ENCODE results near the gene CEBPG. TPM values are rescaled to one million over a fixed set of nuclear protein-coding genes. Genes with fewer than 3 reads are reported as not detected.

The CEBPG gene
- total RNA-seq: 30.6 and 32.0 TPM in 2 replicates

DNA sequence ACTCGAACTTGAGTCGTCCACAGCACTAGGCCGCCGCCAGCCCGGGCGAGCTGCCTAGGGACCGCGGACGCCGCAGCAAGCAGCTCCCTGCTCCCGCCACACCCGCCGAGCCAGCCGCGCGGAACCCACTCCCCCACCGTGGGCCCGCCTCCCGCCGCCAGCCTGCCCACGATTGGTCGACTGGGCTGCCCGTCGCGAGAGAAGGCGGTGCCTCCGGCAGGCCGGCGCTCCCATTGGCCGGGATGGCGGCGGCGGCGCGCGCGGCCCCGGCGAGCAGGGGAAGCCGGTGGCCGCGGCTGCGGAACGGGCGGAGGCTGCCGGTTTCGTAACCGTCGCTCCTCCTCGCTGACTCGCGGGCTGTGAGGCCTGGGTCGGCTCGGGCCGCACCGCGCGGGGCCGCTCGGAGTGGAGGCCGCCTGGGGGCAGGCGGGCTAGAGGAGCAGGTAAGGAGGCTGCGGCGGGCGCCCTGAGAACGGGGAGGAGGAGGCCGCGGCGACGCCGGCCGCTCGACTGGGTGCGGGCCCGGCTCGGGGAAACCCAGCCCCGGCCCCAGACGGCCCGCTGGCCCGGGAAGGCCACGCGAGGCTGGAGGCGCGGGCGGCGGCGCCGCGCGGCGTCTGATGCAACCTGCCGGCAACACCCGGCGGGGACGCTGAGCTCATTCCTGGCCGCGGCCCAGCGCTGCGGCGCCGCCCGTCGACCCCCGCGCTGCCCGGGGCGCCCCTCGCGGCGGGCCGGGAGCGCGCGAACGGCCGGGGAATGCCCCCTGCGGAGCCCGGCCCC is at the start of gene CEBPG:
Gene CEBPG (plus strand): TSS at position 257 of the 783 bp plus-strand sequence. CDS start 5,531 bp downstream, outside the sequence.
- Mint-ChIP-seq H3K4me3 (peak within 1 kb of the TSS; percentile 86), H3K9me3 (no peaks in the 10 kb centered on the region), H3K4me1 (peaks cover 50% of the 10 kb centered on the region), H3K27me3 (no peaks in the 10 kb centered on the region), H3K36me3 (ENCODE audit: low read depth) (peaks cover 25% of the 10 kb centered on the region), H3K27ac (peak within 1 kb of the TSS; percentile 93)
- ChIA-PET POLR2A (interaction anchor here (0.6 to 3.9 kb wide), 14 partner anchors 8 to 1303 kb away, joined by 3 to 43 read pairs (median 4); partner anchors contain the start of genes CEBPA, GPATCH1, PEPD and SCGB2B2), CTCF (interaction anchor here (0.6 to 1.0 kb wide), 2 partner anchors 33 to 798 kb away, joined by 3 read pairs; partner anchors contain the start of gene LSM14A)
- peak; percentile 87 for ATAC-seq (ENCODE audit: low read depth)
- peak; percentile 99 for DNase-seq
- TF ChIP-seq, protein P1, sequence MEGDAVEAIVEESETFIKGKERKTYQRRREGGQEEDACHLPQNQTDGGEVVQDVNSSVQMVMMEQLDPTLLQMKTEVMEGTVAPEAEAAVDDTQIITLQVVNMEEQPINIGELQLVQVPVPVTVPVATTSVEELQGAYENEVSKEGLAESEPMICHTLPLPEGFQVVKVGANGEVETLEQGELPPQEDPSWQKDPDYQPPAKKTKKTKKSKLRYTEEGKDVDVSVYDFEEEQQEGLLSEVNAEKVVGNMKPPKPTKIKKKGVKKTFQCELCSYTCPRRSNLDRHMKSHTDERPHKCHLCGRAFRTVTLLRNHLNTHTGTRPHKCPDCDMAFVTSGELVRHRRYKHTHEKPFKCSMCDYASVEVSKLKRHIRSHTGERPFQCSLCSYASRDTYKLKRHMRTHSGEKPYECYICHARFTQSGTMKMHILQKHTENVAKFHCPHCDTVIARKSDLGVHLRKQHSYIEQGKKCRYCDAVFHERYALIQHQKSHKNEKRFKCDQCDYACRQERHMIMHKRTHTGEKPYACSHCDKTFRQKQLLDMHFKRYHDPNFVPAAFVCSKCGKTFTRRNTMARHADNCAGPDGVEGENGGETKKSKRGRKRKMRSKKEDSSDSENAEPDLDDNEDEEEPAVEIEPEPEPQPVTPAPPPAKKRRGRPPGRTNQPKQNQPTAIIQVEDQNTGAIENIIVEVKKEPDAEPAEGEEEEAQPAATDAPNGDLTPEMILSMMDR (IDR thresholded peaks at IDR 0.05): no peak
- intact Hi-C loops (cut with micrococcal nuclease): loop anchor here (1.0 to 10.0 kb wide), 8 partner anchors 71 to 1054 kb away; partner anchors contain the start of genes ANKRD27, CEBPA, CEP89 and FAAP24

GRCh38 chr19:33324628-33325027 is 48.9 kb upstream of the CEBPG start:
- CTCF ChIA-PET: no interaction called here
- Mint-ChIP-seq H3K27me3 (peaks cover 11% of the 10 kb centered on the region), H3K9me3 (peaks cover 8% of the 10 kb centered on the region), H3K4me3 (no peak overlapping the region), H3K4me1 (no peaks in the 10 kb centered on the region), H3K36me3 (ENCODE audit: low read depth) (peaks cover 4% of the 10 kb centered on the region), H3K27ac (no peak overlapping the region)
- DNase-seq (no peak), ATAC-seq (ENCODE audit: low read depth) (no peak)
- intact Hi-C loops (cut with micrococcal nuclease): no loop called here
- POLR2A ChIA-PET: no interaction called here
- TF ChIP-seq, protein P1 (IDR thresholded peaks at IDR 0.05): no peak

GRCh38 chr19:33325920-33326319 is 47.6 kb upstream of the CEBPG start:
- H3K4me3 Mint-ChIP-seq: no peak overlapping the region
- no peak overlapping the region for H3K27ac Mint-ChIP-seq
- peaks cover under 1% of the 10 kb centered on the region for H3K4me1 Mint-ChIP-seq
- TF ChIP-seq, protein P1 (IDR thresholded peaks at IDR 0.05): no peak
- no peak for DNase-seq
- ATAC-seq (ENCODE audit: low read depth): no peak
- H3K9me3 Mint-ChIP-seq: no peaks in the 10 kb centered on the region
- H3K36me3 Mint-ChIP-seq (ENCODE audit: low read depth): no peaks in the 10 kb centered on the region
- POLR2A ChIA-PET: no interaction called here
- intact Hi-C loops (cut with micrococcal nuclease): no loop called here
- CTCF ChIA-PET: no interaction called here
- H3K27me3 Mint-ChIP-seq: peaks cover 7% of the 10 kb centered on the region

- TF ChIP-seq, protein P1 (IDR thresholded peaks at IDR 0.05): no peak
- DNase-seq (no peak), ATAC-seq (ENCODE audit: low read depth) (no peak)
- Mint-ChIP-seq H3K4me3 (no peak overlapping the region), H3K27me3 (peaks cover 7% of the 10 kb centered on the region), H3K27ac (no peak overlapping the region), H3K36me3 (ENCODE audit: low read depth) (no peaks in the 10 kb centered on the region), H3K4me1 (peaks cover 19% of the 10 kb centered on the region), H3K9me3 (peaks cover 4% of the 10 kb centered on the region)
- CTCF ChIA-PET: no interaction called here
- POLR2A ChIA-PET: no interaction called here
- intact Hi-C loops (cut with micrococcal nuclease): no loop called here
Measured at GRCh38 chr19:33329060-33329459, 44.4 kb upstream of the CEBPG start.

GRCh38 chr19:33329736-33330135 is 43.8 kb upstream of the CEBPG start:
- TF ChIP-seq, protein P1 (IDR thresholded peaks at IDR 0.05): no peak
- DNase-seq (no peak), ATAC-seq (ENCODE audit: low read depth) (no peak)
- ChIA-PET CTCF (no interaction called here), POLR2A (no interaction called here)
- intact Hi-C loops (cut with micrococcal nuclease): no loop called here
- no peak overlapping the region for H3K4me3 Mint-ChIP-seq
- H3K9me3 Mint-ChIP-seq: peaks cover 4% of the 10 kb centered on the region
- no peaks in the 10 kb centered on the region for H3K36me3 Mint-ChIP-seq (ENCODE audit: low read depth)
- peaks cover 19% of the 10 kb centered on the region for H3K4me1 Mint-ChIP-seq
- H3K27me3 Mint-ChIP-seq: peaks cover 7% of the 10 kb centered on the region
- no peak overlapping the region for H3K27ac Mint-ChIP-seq

Data from activated B cell treated with CpG ODN at 0.5 μM for 24 hours (primary cell).